ENCODE data around the gene EIF2S1. TPM values are rescaled to one million over a fixed set of nuclear protein-coding genes. Genes with fewer than 3 reads are reported as not detected.

Gene EIF2S1
- total RNA-seq, 4 donors from 2014 or later: 73.2 to 178 (median 114) TPM

- no peaks in the 10 kb centered on the region for H3K9me3 ChIP-seq
- intact Hi-C loops (cut with DNase I): no loop called here
- no peak overlapping the region for H3K27ac ChIP-seq (replicated peaks in 1 of 4)
- H3K27me3 ChIP-seq: no peaks in the 10 kb centered on the region
- H3K4me3 ChIP-seq: no peak overlapping the region
- H3K4me1 ChIP-seq: no peaks in the 10 kb centered on the region
- DNase-seq (ENCODE audit: extremely low spot score): no peak
- H3K36me3 ChIP-seq: peaks cover 44 to 100% (median 81%) of the 10 kb centered on the region in 4 donors
- TF ChIP-seq EP300 (IDR thresholded peaks at IDR 0.05) (no peak), CTCF (IDR thresholded peaks at IDR 0.05) (no peak), POLR2A (IDR thresholded peaks at IDR 0.05; ENCODE audit: low read depth) (no peak), POLR2AphosphoS5 (IDR thresholded peaks at IDR 0.05) (no peak)
Observed at GRCh38 chr14:67377916-67378315, 17.8 kb downstream of the EIF2S1 start.

- 65% methylated on average over 2 of the region's 2 CpGs for WGBS
- Histone ChIP-seq H3K9me3 (no peaks in the 10 kb centered on the region), H3K4me1 (peaks cover 0 to 20% (median 4%) of the 10 kb centered on the region in 4 donors), H3K27ac (replicated peaks in 1 of 4) (no peak overlapping the region), H3K4me3 (no peak overlapping the region), H3K27me3 (no peaks in the 10 kb centered on the region), H3K36me3 (peaks cover 35 to 68% (median 56%) of the 10 kb centered on the region in 4 donors)
- no peak for DNase-seq (ENCODE audit: extremely low spot score)
- no peak for TF ChIP-seq POLR2A (IDR thresholded peaks at IDR 0.05; ENCODE audit: low read depth)
- no peak for TF ChIP-seq EP300 (IDR thresholded peaks at IDR 0.05)
- no peak for TF ChIP-seq POLR2AphosphoS5 (IDR thresholded peaks at IDR 0.05)
- no peak for TF ChIP-seq CTCF (IDR thresholded peaks at IDR 0.05)
- intact Hi-C loops (cut with DNase I): no loop called here
Observed at GRCh38 chr14:67385120-67385519, 25.0 kb downstream of the EIF2S1 start.

- H3K36me3 ChIP-seq: peaks cover 34 to 63% (median 54%) of the 10 kb centered on the region in 4 donors
- intact Hi-C loops (cut with DNase I): no loop called here
- no peak overlapping the region for H3K4me3 ChIP-seq
- WGBS: 95% methylated on average over 2 of the region's 2 CpGs
- no peak for DNase-seq (ENCODE audit: extremely low spot score)
- H3K9me3 ChIP-seq: no peaks in the 10 kb centered on the region
- no peak overlapping the region for H3K27ac ChIP-seq (replicated peaks in 1 of 4)
- no peaks in the 10 kb centered on the region for H3K27me3 ChIP-seq
- H3K4me1 ChIP-seq: peaks cover 0 to 20% (median 4%) of the 10 kb centered on the region in 4 donors
- TF ChIP-seq CTCF (IDR thresholded peaks at IDR 0.05): no peak
- no peak for TF ChIP-seq EP300 (IDR thresholded peaks at IDR 0.05)
- TF ChIP-seq POLR2AphosphoS5 (IDR thresholded peaks at IDR 0.05): no peak
- TF ChIP-seq POLR2A (IDR thresholded peaks at IDR 0.05; ENCODE audit: low read depth): no peak
Observed at GRCh38 chr14:67385618-67386017, 25.5 kb downstream of the EIF2S1 start.

- 68% methylated on average over 2 of the region's 2 CpGs for WGBS
- H3K27me3 ChIP-seq: no peaks in the 10 kb centered on the region
- H3K4me3 ChIP-seq: no peak overlapping the region
- H3K4me1 ChIP-seq: peaks cover 0 to 20% (median 4%) of the 10 kb centered on the region in 4 donors
- no peak overlapping the region for H3K27ac ChIP-seq (replicated peaks in 1 of 4)
- no peak for DNase-seq (ENCODE audit: extremely low spot score)
- H3K9me3 ChIP-seq: no peaks in the 10 kb centered on the region
- peaks cover 20 to 47% (median 38%) of the 10 kb centered on the region in 4 donors for H3K36me3 ChIP-seq
- intact Hi-C loops (cut with DNase I): no loop called here
- no peak for TF ChIP-seq POLR2A (IDR thresholded peaks at IDR 0.05; ENCODE audit: low read depth)
- no peak for TF ChIP-seq CTCF (IDR thresholded peaks at IDR 0.05)
- TF ChIP-seq POLR2AphosphoS5 (IDR thresholded peaks at IDR 0.05): no peak
- no peak for TF ChIP-seq EP300 (IDR thresholded peaks at IDR 0.05)
Observed at GRCh38 chr14:67387195-67387594, 27.1 kb downstream of the EIF2S1 start.

GRCh38 chr14:67389275-67389674, 29.1 kb downstream of the EIF2S1 start:
- DNase-seq (ENCODE audit: extremely low spot score): no peak
- Histone ChIP-seq H3K4me3 (no peak overlapping the region), H3K27ac (replicated peaks in 1 of 4) (no peak overlapping the region), H3K27me3 (no peaks in the 10 kb centered on the region), H3K4me1 (peaks cover 0 to 20% (median 4%) of the 10 kb centered on the region in 4 donors), H3K36me3 (peaks cover 0 to 27% (median 18%) of the 10 kb centered on the region in 4 donors), H3K9me3 (no peaks in the 10 kb centered on the region)
- intact Hi-C loops (cut with DNase I): no loop called here
- 88% methylated on average over 3 of the region's 3 CpGs for WGBS
- TF ChIP-seq CTCF (IDR thresholded peaks at IDR 0.05): no peak
- no peak for TF ChIP-seq POLR2AphosphoS5 (IDR thresholded peaks at IDR 0.05)
- TF ChIP-seq EP300 (IDR thresholded peaks at IDR 0.05): no peak
- no peak for TF ChIP-seq POLR2A (IDR thresholded peaks at IDR 0.05; ENCODE audit: low read depth)

Data from esophagus muscularis mucosa (tissue), 4 donors.